Endothelial cell of umbilical vein (primary cell): Measurements from ENCODE around the gene FAM186B. TPM values are rescaled to one million over a fixed set of nuclear protein-coding genes. Genes with fewer than 3 reads are reported as not detected.

Experiments
- BruUV-seq: library from RNA; stranded (reverse); fragments of 400-500 nt; replicated peaks from 2 replicates; lab custom pipeline; 2021; lab: Mats Ljungman, UMichigan
- CTCF ChIA-PET: fragments of 300-600, 350-600 bp; sonication (Branson Sonifier 250); formaldehyde crosslinking; loops from one replicate; lab custom pipeline; 2021; ENCODE audit warnings: antibody characterized with exemption, inconsistent platforms; lab: Charles Lee
- POLR2A ChIA-PET: fragments of 300-600, 350-600 bp; sonication (Branson Sonifier 250); formaldehyde crosslinking; loops from one replicate; lab custom pipeline; 2021; ENCODE audit warnings: antibody characterized with exemption, inconsistent platforms; lab: Charles Lee
- DNase-seq: peaks from one replicate; pipeline ENCODE4 v3.0.0-alpha.2; 2011; ENCODE audit warnings: low read depth, low spot score
- FAIRE-seq: peaks from 2 replicates; lab custom pipeline; 2011; peaks lifted over from hg19 to GRCh38; lab: Jason Lieb, UNC
- H2AFZ ChIP-seq: 2 replicates; pipeline ENCODE4 v1.6.0; 2012; ENCODE audit warnings: low read depth, low read length, control low read depth, inconsistent platforms
- H3K27ac ChIP-seq: 2 replicates; pipeline ENCODE4 v1.5.1; 2011; ENCODE audit warnings: low read depth, mild to moderate bottlenecking, control low read depth, low read length, moderate library complexity; ENCODE audit not compliant: insufficient read depth
- H3K27me3 ChIP-seq, 2 experiments: 2 replicates each; pipeline versions ENCODE4 v1.6.0 to v1.6.1; 2011; ENCODE audit warnings: low read length in 2 of 2, mixed read lengths in 1 of 2; ENCODE audit not compliant: control insufficient read depth in 2 of 2, insufficient read depth in 2 of 2
- H3K36me3 ChIP-seq, 2 experiments: 2 replicates in 1 of 2; 3 replicates in 1 of 2; pipeline ENCODE4 v1.5.1; 2011; ENCODE audit warnings: low read length in 2 of 2, mild to moderate bottlenecking in 1 of 2, moderate library complexity in 1 of 2; ENCODE audit not compliant: control insufficient read depth in 2 of 2, insufficient read depth in 2 of 2; ENCODE audit errors: extremely low read depth in 1 of 2
- H3K4me1 ChIP-seq: 3 replicates; pipeline ENCODE4 v1.5.1; 2011; ENCODE audit warnings: mild to moderate bottlenecking, low read length; ENCODE audit not compliant: control insufficient read depth, insufficient read depth; ENCODE audit errors: extremely low read depth
- H3K4me2 ChIP-seq: 2 replicates; pipeline ENCODE4 v1.6.1; 2011; ENCODE audit warnings: low read length, control low read depth, mixed read lengths; ENCODE audit not compliant: insufficient read depth
- H3K4me3 ChIP-seq, 3 experiments: fragments of 200-600 bp in 1 of 3; sonication (generic), shearing (Covaris generic) in 1 of 3; replicated peaks in 1 of 3; 2 replicates each; pipeline ENCODE4 v1.5.1; 2011 to 2016; ENCODE audit warnings: control low read depth in 3 of 3, low read length in 3 of 3, mild to moderate bottlenecking in 2 of 3, inconsistent platforms in 1 of 3, low read depth in 1 of 3, moderate library complexity in 1 of 3; ENCODE audit not compliant: insufficient read depth in 1 of 3
- H3K79me2 ChIP-seq: 2 replicates; pipeline ENCODE4 v1.6.0; 2012; ENCODE audit warnings: low read length, inconsistent platforms; ENCODE audit not compliant: control insufficient read depth, insufficient read depth
- H3K9ac ChIP-seq: replicated peaks from 2 replicates; pipeline ENCODE3; 2011; ENCODE audit warnings: low read length, control low read depth; ENCODE audit not compliant: insufficient read depth; ENCODE audit errors: extremely low read depth
- H3K9me1 ChIP-seq: replicated peaks from 3 replicates; pipeline ENCODE4 v1.6.0; 2011; ENCODE audit warnings: mild to moderate bottlenecking, low read length; ENCODE audit not compliant: control insufficient read depth, insufficient read depth; ENCODE audit errors: extremely low read depth
- H3K9me3 ChIP-seq: replicated peaks from 2 replicates; pipeline ENCODE4 v1.5.1; 2012; ENCODE audit warnings: low read length, inconsistent platforms; ENCODE audit not compliant: control insufficient read depth, insufficient read depth
- H4K20me1 ChIP-seq: replicated peaks from 2 replicates; pipeline ENCODE3; 2011; ENCODE audit warnings: mild to moderate bottlenecking, low read length; ENCODE audit not compliant: control insufficient read depth, insufficient read depth; ENCODE audit errors: extremely low read depth
- EZH2 ChIP-seq: IDR thresholded peaks from 2 replicates; pipeline ENCODE4 v1.6.1; 2012; ENCODE audit warnings: borderline replicate concordance, low read depth, mild to moderate bottlenecking, moderate library complexity, low read length, inconsistent platforms; ENCODE audit not compliant: severe bottlenecking
- FOS ChIP-seq: IDR thresholded peaks from 2 replicates; pipeline ENCODE4 v1.6.1; 2011; ENCODE audit warnings: mild to moderate bottlenecking, low read length, moderate library complexity, borderline replicate concordance; ENCODE audit not compliant: insufficient read depth
- GATA2 ChIP-seq: IDR thresholded peaks from 2 replicates; pipeline ENCODE4 v1.7.0; 2011; ENCODE audit warnings: low read depth, mild to moderate bottlenecking, moderate library complexity, mixed read lengths, low read length; ENCODE audit not compliant: insufficient read length, insufficient read depth
- JUN ChIP-seq: IDR thresholded peaks from 2 replicates; pipeline ENCODE4 v1.6.1; 2011; ENCODE audit warnings: borderline replicate concordance, low read depth; ENCODE audit not compliant: insufficient read length, insufficient read depth
- MYC ChIP-seq: IDR thresholded peaks from one replicate; pipeline ENCODE4 v1.6.1; 2011; ENCODE audit warnings: mild to moderate bottlenecking, low read depth, low read length
- POLR2A ChIP-seq: IDR thresholded peaks from 2 replicates; pipeline ENCODE4 v1.6.1; 2012; ENCODE audit warnings: low read depth, mild to moderate bottlenecking, control low read depth, low read length
- POLR2AphosphoS5 ChIP-seq: IDR thresholded peaks from 2 replicates; pipeline ENCODE4 v1.6.1; 2012; ENCODE audit warnings: low read depth, mild to moderate bottlenecking, control low read depth, low read length, moderate library complexity; ENCODE audit not compliant: insufficient read depth
- dilution Hi-C: fragments of 300-500 bp; cut with MboI; formaldehyde crosslinking; loops from one replicate; pipeline ENCODE4 v1.15.0; 2019; ENCODE audit warnings: low sequenced_read_pairs; ENCODE audit not compliant: extremely low pct_ligation_motif_present
- intact Hi-C: fragments of 100-400 bp; cut with micrococcal nuclease; formaldehyde crosslinking; loops from one replicate; pipeline ENCODE4 v1.10.0; 2022
- polyA plus RNA-seq, 4 experiments: library from polyadenylated mRNA; depleted of rRNA in 3 of 4; stranded (reverse) in 3 of 4; unstranded in 1 of 4; fragments of >200 nt; gene quantifications; 2 replicates each; pipeline versions ENCODE4 v1.2.1 to v1.2.3, GENCODE V29; 2011 to 2012; ENCODE audit warnings: missing spikeins in 1 of 4
- total RNA-seq: library from RNA; stranded (reverse); gene quantifications from 2 replicates; pipeline ENCODE4 v1.2.3, GENCODE V29; 2021
- TF ChIP-seq, protein P1 (sequence below), 2 donors: IDR thresholded peaks; 1 replicate in 1 of 2; 2 replicates in 1 of 2; pipeline ENCODE4 v1.5.1; 2011; ENCODE audit warnings: low read length in 2 of 2, mild to moderate bottlenecking in 2 of 2, moderate library complexity in 2 of 2, control low read depth in 1 of 2, inconsistent platforms in 1 of 2, low read depth in 1 of 2; ENCODE audit not compliant: insufficient read depth in 1 of 2; ENCODE audit errors: extremely low read depth in 1 of 2
- TF ChIP-seq, protein P2 (sequence below): IDR thresholded peaks from 2 replicates; pipeline ENCODE4 v1.6.1; 2011; ENCODE audit not compliant: insufficient read depth, insufficient read length

FAM186B gene
- total and polyA plus RNA-seq, 2 donors (not counting 3 experiments of a cell fraction or from before 2014, with no cell fraction given): 0.10 to 0.33 TPM

DNA sequence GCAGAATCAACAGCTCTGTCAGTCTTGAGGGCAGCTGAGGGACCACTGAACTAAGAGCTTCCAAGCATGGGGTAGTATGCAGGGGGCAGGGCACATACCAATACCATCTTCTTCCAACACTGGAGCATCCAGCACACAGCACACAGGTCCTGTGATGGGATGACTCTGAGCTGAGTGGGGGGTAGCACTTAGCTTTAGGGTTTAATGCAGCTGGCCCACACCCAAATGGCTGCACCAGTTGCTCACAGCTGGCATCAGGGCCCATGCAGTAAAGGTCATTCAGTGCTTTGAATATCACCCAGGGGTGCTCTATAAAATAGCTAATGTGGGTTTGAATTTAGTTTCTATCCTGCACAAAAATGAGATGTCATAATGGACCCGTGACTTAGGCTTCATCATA, 1.7 kb downstream of the FAM186B start:
- no peaks in the 10 kb centered on the region for H3K27me3 ChIP-seq
- H3K9me3 ChIP-seq: no peaks in the 10 kb centered on the region
- H2AFZ ChIP-seq: no peak overlapping the region
- TF ChIP-seq JUN (no peak), FOS (no peak), POLR2AphosphoS5 (no peak), MYC (no peak), POLR2A (no peak)
- TF ChIP-seq, protein P1, sequence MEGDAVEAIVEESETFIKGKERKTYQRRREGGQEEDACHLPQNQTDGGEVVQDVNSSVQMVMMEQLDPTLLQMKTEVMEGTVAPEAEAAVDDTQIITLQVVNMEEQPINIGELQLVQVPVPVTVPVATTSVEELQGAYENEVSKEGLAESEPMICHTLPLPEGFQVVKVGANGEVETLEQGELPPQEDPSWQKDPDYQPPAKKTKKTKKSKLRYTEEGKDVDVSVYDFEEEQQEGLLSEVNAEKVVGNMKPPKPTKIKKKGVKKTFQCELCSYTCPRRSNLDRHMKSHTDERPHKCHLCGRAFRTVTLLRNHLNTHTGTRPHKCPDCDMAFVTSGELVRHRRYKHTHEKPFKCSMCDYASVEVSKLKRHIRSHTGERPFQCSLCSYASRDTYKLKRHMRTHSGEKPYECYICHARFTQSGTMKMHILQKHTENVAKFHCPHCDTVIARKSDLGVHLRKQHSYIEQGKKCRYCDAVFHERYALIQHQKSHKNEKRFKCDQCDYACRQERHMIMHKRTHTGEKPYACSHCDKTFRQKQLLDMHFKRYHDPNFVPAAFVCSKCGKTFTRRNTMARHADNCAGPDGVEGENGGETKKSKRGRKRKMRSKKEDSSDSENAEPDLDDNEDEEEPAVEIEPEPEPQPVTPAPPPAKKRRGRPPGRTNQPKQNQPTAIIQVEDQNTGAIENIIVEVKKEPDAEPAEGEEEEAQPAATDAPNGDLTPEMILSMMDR (IDR thresholded peaks at IDR 0.05; ENCODE audit: extremely low read depth in 1 of 2, insufficient read depth in 1 of 2, low read depth in 1 of 2, low read length in 2 of 2): no peak
- no peak overlapping the region for H3K27ac ChIP-seq
- H3K36me3 ChIP-seq: no peaks in the 10 kb centered on the region
- no peaks in the 10 kb centered on the region for H3K9me1 ChIP-seq
- no peaks in the 10 kb centered on the region for H3K79me2 ChIP-seq
- intact Hi-C loops (no loop called here), dilution Hi-C loops (no loop called here)
- H3K9ac ChIP-seq: no peak overlapping the region
- no TSS peak for BruUV-seq
- ChIA-PET CTCF (interaction anchor here (1.0 to 1.4 kb wide), 4 partner anchors 20 to 256 kb away, joined by 3 to 5 read pairs (median 5); partner anchors contain the start of gene PRPF40B), POLR2A (no interaction called here)
- no peaks in the 10 kb centered on the region for H4K20me1 ChIP-seq
- no peak for DNase-seq
- FAIRE-seq: no peak
- H3K4me2 ChIP-seq: no peak overlapping the region
- H3K4me1 ChIP-seq: no peaks in the 10 kb centered on the region
- H3K4me3 ChIP-seq: no peak overlapping the region

DNA sequence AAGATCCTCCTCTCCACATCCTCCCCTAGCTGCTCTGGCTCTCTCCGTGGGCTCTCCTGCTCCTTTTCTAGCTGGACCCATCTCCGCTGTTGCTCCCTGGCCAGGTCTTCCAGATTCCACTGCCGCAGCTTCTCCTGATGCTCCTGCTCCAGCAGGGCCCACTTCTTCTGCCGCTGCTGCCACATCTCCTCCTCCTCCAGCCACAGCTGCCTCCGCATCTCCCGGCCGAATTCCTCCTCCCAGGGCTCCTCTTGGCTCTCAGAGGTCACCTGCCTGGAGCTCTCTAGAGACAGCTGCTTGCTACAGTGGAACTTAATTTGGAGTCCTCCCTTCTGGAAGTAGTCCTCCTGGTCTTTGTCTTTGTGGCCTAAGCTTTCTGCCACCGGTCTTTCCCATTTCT, 5.5 kb downstream of the FAM186B start:
- H3K9ac ChIP-seq: no peak overlapping the region
- H3K27me3 ChIP-seq: no peaks in the 10 kb centered on the region
- FAIRE-seq (no peak), DNase-seq (no peak)
- H3K4me2 ChIP-seq: no peak overlapping the region
- no peak for TF ChIP-seq JUN
- TF ChIP-seq MYC: no peak
- TF ChIP-seq POLR2AphosphoS5: no peak
- TF ChIP-seq, protein P1 (IDR thresholded peaks at IDR 0.05; ENCODE audit: extremely low read depth in 1 of 2, insufficient read depth in 1 of 2, low read depth in 1 of 2, low read length in 2 of 2): no peak
- no peak for TF ChIP-seq POLR2A
- TF ChIP-seq, protein P2, sequence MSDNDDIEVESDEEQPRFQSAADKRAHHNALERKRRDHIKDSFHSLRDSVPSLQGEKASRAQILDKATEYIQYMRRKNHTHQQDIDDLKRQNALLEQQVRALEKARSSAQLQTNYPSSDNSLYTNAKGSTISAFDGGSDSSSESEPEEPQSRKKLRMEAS: no peak
- no peak for TF ChIP-seq GATA2
- TF ChIP-seq EZH2: no peak
- no peak for TF ChIP-seq FOS
- no peaks in the 10 kb centered on the region for H3K79me2 ChIP-seq
- no peak overlapping the region for H3K27ac ChIP-seq
- ChIA-PET POLR2A (no interaction called here), CTCF (interaction anchor here (1.1 to 2.0 kb wide), 3 partner anchors 11 to 24 kb away, joined by 3 to 9 read pairs (median 3); partner anchors contain the start of gene PRPF40B)
- no peaks in the 10 kb centered on the region for H3K4me1 ChIP-seq
- H2AFZ ChIP-seq: no peak overlapping the region
- H4K20me1 ChIP-seq: no peaks in the 10 kb centered on the region
- dilution Hi-C loops: no loop called here
- no peak overlapping the region for H3K4me3 ChIP-seq
- H3K9me3 ChIP-seq: no peaks in the 10 kb centered on the region
- BruUV-seq: no TSS peak
- H3K36me3 ChIP-seq: no peaks in the 10 kb centered on the region
- intact Hi-C loops: no loop called here
- no peaks in the 10 kb centered on the region for H3K9me1 ChIP-seq
